ENCODE results near the gene CST11. TPM values are rescaled to one million over a fixed set of nuclear protein-coding genes. Genes with fewer than 3 reads are reported as not detected.

The CST11 gene
- total and polyA plus RNA-seq, 7 experiments from 2014 or later: not detected

- DNase-seq (no peak), ATAC-seq (no peak)
- no peak overlapping the region for H3K4me3 ChIP-seq (ENCODE audit: low read length)
- H3K27me3 Mint-ChIP-seq: peaks cover 0 to 6% (median 5%) of the 10 kb centered on the region in 5 donors
- intact Hi-C loops (cut with micrococcal nuclease): loop anchor here in 1 of 2 donors (10.0 kb wide), 1 partner anchor 1115 kb away; no protein-coding TSS in a partner anchor
- no peaks in the 10 kb centered on the region for H3K4me1 ChIP-seq (ENCODE audit: control insufficient read depth in 2 of 2, insufficient read depth in 2 of 2, low read length in 2 of 2)
- no peaks in the 10 kb centered on the region for H3K36me3 ChIP-seq (ENCODE audit: control insufficient read depth in 2 of 3, insufficient read depth in 3 of 3, low read length in 3 of 3)
- no peak overlapping the region for H3K27ac Mint-ChIP-seq
- no peak overlapping the region for H3K27ac ChIP-seq (ENCODE audit: low read depth, low read length)
- H3K9me3 ChIP-seq (ENCODE audit: control insufficient read depth in 2 of 3, low read length in 3 of 3): no peaks in the 10 kb centered on the region
- ChIA-PET CTCF (no interaction called here), POLR2A (no interaction called here)
- H3K4me1 Mint-ChIP-seq: peaks cover 0 to 10% (median 0%) of the 10 kb centered on the region in 7 donors
- peaks cover 0 to 1% (median 0%) of the 10 kb centered on the region in 11 donors for H3K9me3 Mint-ChIP-seq
- H3K36me3 Mint-ChIP-seq: no peaks in the 10 kb centered on the region
- H3K4me3 Mint-ChIP-seq: no peak overlapping the region
- no peaks in the 10 kb centered on the region for H3K27me3 ChIP-seq (ENCODE audit: control insufficient read depth in 2 of 2, insufficient read depth in 2 of 2, low read length in 2 of 2)
Observed at GRCh38 chr20:23449421-23449820, 3.3 kb downstream of the CST11 start.

- Histone ChIP-seq H3K9me3 (ENCODE audit: control insufficient read depth in 2 of 3, low read length in 3 of 3) (no peaks in the 10 kb centered on the region), H3K36me3 (ENCODE audit: control insufficient read depth in 2 of 3, insufficient read depth in 3 of 3, low read length in 3 of 3) (no peaks in the 10 kb centered on the region), H3K27ac (ENCODE audit: low read depth, low read length) (no peak overlapping the region), H3K27me3 (ENCODE audit: control insufficient read depth in 2 of 2, insufficient read depth in 2 of 2, low read length in 2 of 2) (no peaks in the 10 kb centered on the region), H3K4me1 (ENCODE audit: control insufficient read depth in 2 of 2, insufficient read depth in 2 of 2, low read length in 2 of 2) (no peaks in the 10 kb centered on the region), H3K4me3 (ENCODE audit: low read length) (no peak overlapping the region)
- CTCF ChIA-PET: no interaction called here
- H3K27me3 Mint-ChIP-seq: peaks cover 0 to 6% (median 5%) of the 10 kb centered on the region in 5 donors
- intact Hi-C loops (cut with micrococcal nuclease): loop anchor here in 1 of 2 donors (10.0 kb wide), 1 partner anchor 1113 kb away; no protein-coding TSS in a partner anchor
- H3K9me3 Mint-ChIP-seq: peaks cover 0 to 1% (median 0%) of the 10 kb centered on the region in 11 donors
- POLR2A ChIA-PET: no interaction called here
- no peak for ATAC-seq
- no peak for DNase-seq
- no peak overlapping the region for H3K4me3 Mint-ChIP-seq
- peaks cover 0 to 10% (median 0%) of the 10 kb centered on the region in 7 donors for H3K4me1 Mint-ChIP-seq
- H3K36me3 Mint-ChIP-seq: no peaks in the 10 kb centered on the region
- H3K27ac Mint-ChIP-seq: no peak overlapping the region
Observed at GRCh38 chr20:23448167-23448566, 4.5 kb downstream of the CST11 start.

- Mint-ChIP-seq H3K27ac (no peak overlapping the region), H3K4me1 (peaks cover 0 to 14% (median 0%) of the 10 kb centered on the region in 7 donors)
- ATAC-seq: no peak
Observed at GRCh38 chr20:23446505-23446904, 6.2 kb downstream of the CST11 start.

GRCh38 chr20:23445596-23446217, 7.0 kb downstream of the CST11 start:
- DNase-seq (no peak), ATAC-seq (no peak)
- no peak overlapping the region for H3K4me3 Mint-ChIP-seq
- peaks cover 0 to 14% (median 0%) of the 10 kb centered on the region in 7 donors for H3K4me1 Mint-ChIP-seq
- H3K4me1 ChIP-seq (ENCODE audit: control insufficient read depth in 2 of 2, insufficient read depth in 2 of 2, low read length in 2 of 2): no peaks in the 10 kb centered on the region
- no peak overlapping the region for H3K4me3 ChIP-seq (ENCODE audit: low read length)
- intact Hi-C loops (cut with micrococcal nuclease): loop anchor here (1.0 to 10.0 kb wide), 2 partner anchors 96 to 1111 kb away; no protein-coding TSS in a partner anchor
- H3K9me3 ChIP-seq (ENCODE audit: control insufficient read depth in 2 of 3, low read length in 3 of 3): no peaks in the 10 kb centered on the region
- H3K27me3 Mint-ChIP-seq: peaks cover 0 to 2% (median under 1%) of the 10 kb centered on the region in 5 donors
- ChIA-PET POLR2A (no interaction called here), CTCF (interaction anchor here (0.6 to 0.9 kb wide), 3 partner anchors 26 to 94 kb away, joined by 3 to 5 read pairs (median 3); no protein-coding TSS in a partner anchor)
- peaks cover 0 to under 1% (median 0%) of the 10 kb centered on the region in 11 donors for H3K9me3 Mint-ChIP-seq
- no peaks in the 10 kb centered on the region for H3K27me3 ChIP-seq (ENCODE audit: control insufficient read depth in 2 of 2, insufficient read depth in 2 of 2, low read length in 2 of 2)
- no peak overlapping the region for H3K27ac ChIP-seq (ENCODE audit: low read depth, low read length)
- no peak overlapping the region for H3K27ac Mint-ChIP-seq
- no peaks in the 10 kb centered on the region for H3K36me3 ChIP-seq (ENCODE audit: control insufficient read depth in 2 of 3, insufficient read depth in 3 of 3, low read length in 3 of 3)
- H3K36me3 Mint-ChIP-seq: no peaks in the 10 kb centered on the region

More at GRCh38 chr20:23446505-23446904, 6.2 kb downstream of the CST11 start:
- CTCF ChIA-PET: interaction anchor here (1.3 kb wide), 1 partner anchor 10 kb away, joined by 3 read pairs; no protein-coding TSS in a partner anchor
- H3K27ac ChIP-seq (ENCODE audit: low read depth, low read length): no peak overlapping the region
- H3K9me3 Mint-ChIP-seq: peaks cover 0 to 1% (median 0%) of the 10 kb centered on the region in 11 donors
- H3K27me3 Mint-ChIP-seq: peaks cover 0 to 8% (median 5%) of the 10 kb centered on the region in 5 donors
- H3K4me1 ChIP-seq (ENCODE audit: control insufficient read depth in 2 of 2, insufficient read depth in 2 of 2, low read length in 2 of 2): no peaks in the 10 kb centered on the region
- H3K4me3 ChIP-seq (ENCODE audit: low read length): no peak overlapping the region
- no peaks in the 10 kb centered on the region for H3K36me3 Mint-ChIP-seq
- POLR2A ChIA-PET: no interaction called here
- no peaks in the 10 kb centered on the region for H3K27me3 ChIP-seq (ENCODE audit: control insufficient read depth in 2 of 2, insufficient read depth in 2 of 2, low read length in 2 of 2)
- no peak for DNase-seq
- H3K36me3 ChIP-seq (ENCODE audit: control insufficient read depth in 2 of 3, insufficient read depth in 3 of 3, low read length in 3 of 3): no peaks in the 10 kb centered on the region
- intact Hi-C loops (cut with micrococcal nuclease): loop anchor here (1.0 to 10.0 kb wide), 2 partner anchors 97 to 1112 kb away; no protein-coding TSS in a partner anchor
- no peaks in the 10 kb centered on the region for H3K9me3 ChIP-seq (ENCODE audit: control insufficient read depth in 2 of 3, low read length in 3 of 3)
- H3K4me3 Mint-ChIP-seq: no peak overlapping the region

- H3K4me3 ChIP-seq (ENCODE audit: low read length): no peak overlapping the region
- H3K27me3 ChIP-seq (ENCODE audit: control insufficient read depth in 2 of 2, insufficient read depth in 2 of 2, low read length in 2 of 2): no peaks in the 10 kb centered on the region
- POLR2A ChIA-PET: no interaction called here
- Mint-ChIP-seq H3K4me3 (no peak overlapping the region), H3K27ac (no peak overlapping the region), H3K27me3 (peaks cover 0 to 2% (median 0%) of the 10 kb centered on the region in 5 donors), H3K4me1 (peaks cover 0 to 13% (median 0%) of the 10 kb centered on the region in 7 donors), H3K9me3 (no peaks in the 10 kb centered on the region), H3K36me3 (no peaks in the 10 kb centered on the region)
- no peak overlapping the region for H3K27ac ChIP-seq (ENCODE audit: low read depth, low read length)
- no peaks in the 10 kb centered on the region for H3K4me1 ChIP-seq (ENCODE audit: control insufficient read depth in 2 of 2, insufficient read depth in 2 of 2, low read length in 2 of 2)
- DNase-seq (no peak), ATAC-seq (no peak)
- H3K36me3 ChIP-seq (ENCODE audit: control insufficient read depth in 2 of 3, insufficient read depth in 3 of 3, low read length in 3 of 3): no peaks in the 10 kb centered on the region
- intact Hi-C loops (cut with micrococcal nuclease): loop anchor here in 1 of 2 donors (5.0 to 10.0 kb wide), 2 partner anchors 657 to 1110 kb away; no protein-coding TSS in a partner anchor
- H3K9me3 ChIP-seq (ENCODE audit: control insufficient read depth in 2 of 3, low read length in 3 of 3): no peaks in the 10 kb centered on the region
- CTCF ChIA-PET: interaction anchor here (0.9 kb wide), 1 partner anchor 26 kb away, joined by 3 read pairs; no protein-coding TSS in a partner anchor
Observed at GRCh38 chr20:23444859-23445258, 7.8 kb downstream of the CST11 start.

- H3K9me3 Mint-ChIP-seq: no peaks in the 10 kb centered on the region
- CTCF ChIA-PET: no interaction called here
- intact Hi-C loops (cut with micrococcal nuclease): loop anchor here (1.0 to 10.0 kb wide), 3 partner anchors 164 to 1108 kb away; no protein-coding TSS in a partner anchor
Observed at GRCh38 chr20:23442436-23442835, 10.2 kb downstream of the CST11 start.

More at GRCh38 chr20:23442436-23442835, 10.2 kb downstream of the CST11 start:
- Histone ChIP-seq H3K4me3 (ENCODE audit: low read length) (no peak overlapping the region), H3K27ac (ENCODE audit: low read depth, low read length) (no peak overlapping the region), H3K9me3 (ENCODE audit: control insufficient read depth in 2 of 3, low read length in 3 of 3) (no peaks in the 10 kb centered on the region), H3K27me3 (ENCODE audit: control insufficient read depth in 2 of 2, insufficient read depth in 2 of 2, low read length in 2 of 2) (no peaks in the 10 kb centered on the region), H3K4me1 (ENCODE audit: control insufficient read depth in 2 of 2, insufficient read depth in 2 of 2, low read length in 2 of 2) (no peaks in the 10 kb centered on the region), H3K36me3 (ENCODE audit: control insufficient read depth in 2 of 3, insufficient read depth in 3 of 3, low read length in 3 of 3) (no peaks in the 10 kb centered on the region)
- Mint-ChIP-seq H3K4me3 (no peak overlapping the region), H3K4me1 (peaks cover 0 to 4% (median 0%) of the 10 kb centered on the region in 7 donors), H3K36me3 (no peaks in the 10 kb centered on the region), H3K27ac (no peak overlapping the region), H3K27me3 (peaks cover 0 to 2% (median 0%) of the 10 kb centered on the region in 5 donors)
- DNase-seq (no peak), ATAC-seq (no peak)
- POLR2A ChIA-PET: no interaction called here
